GM12872 (cell line): ENCODE results near the gene TP73.

Experiments used
- CTCF ChIP-seq: IDR thresholded peaks from 3 replicates; pipeline ENCODE4 v1.5.1; 2011; ENCODE audit warnings: low read depth, mild to moderate bottlenecking, low read length, moderate library complexity; ENCODE audit not compliant: insufficient read depth

TP73 gene

GRCh38 chr1:3692598-3692997 lies 40.3 kb downstream of the TP73 start:
- no peak for TF ChIP-seq CTCF

- no peak for TF ChIP-seq CTCF
Measured at GRCh38 chr1:3693321-3693720, 41.0 kb downstream of the TP73 start.

- TF ChIP-seq CTCF = peak; percentile 78
Measured at GRCh38 chr1:3695326-3696217, 43.3 kb downstream of the TP73 start.

GRCh38 chr1:3696689-3697088 lies 44.4 kb downstream of the TP73 start:
- TF ChIP-seq CTCF = no peak

GRCh38 chr1:3697104-3697503 lies 44.8 kb downstream of the TP73 start:
- TF ChIP-seq CTCF = no peak

GRCh38 chr1:3697810-3698209 lies 45.5 kb downstream of the TP73 start:
- TF ChIP-seq CTCF = no peak

GRCh38 chr1:3698660-3699408 lies 46.5 kb downstream of the TP73 start:
- no peak for TF ChIP-seq CTCF
